WERI-Rb-1 (cell line): ENCODE results near the gene RHOV.

ENCODE experiments used
- DNase-seq: peaks from one replicate; pipeline ENCODE4 v3.0.0-alpha.2; 2020
- H3K27ac ChIP-seq: fragments of 250-450 bp; sonication (Bioruptor Pico); 2 replicates; pipeline ENCODE4 v1.5.1; 2020; ENCODE audit warnings: mild to moderate bottlenecking, moderate library complexity
- H3K27me3 ChIP-seq: fragments of 250-450 bp; sonication (Bioruptor Pico); 2 replicates; pipeline ENCODE4 v1.5.1; 2021; ENCODE audit warnings: mild to moderate bottlenecking, low read depth, moderate library complexity; ENCODE audit not compliant: insufficient read depth, severe bottlenecking
- H3K36me3 ChIP-seq: fragments of 250-450 bp; sonication (Bioruptor Pico); 2 replicates; pipeline ENCODE4 v1.5.1; 2020; ENCODE audit warnings: mild to moderate bottlenecking, moderate library complexity
- H3K4me3 ChIP-seq: 2 replicates; pipeline ENCODE4 v1.5.1; 2011; ENCODE audit warnings: low read depth, mild to moderate bottlenecking, control low read depth, low read length
- H3K9me3 ChIP-seq: fragments of 250-450 bp; sonication (Bioruptor Pico); 2 replicates; pipeline ENCODE4 v1.5.1; 2021; ENCODE audit warnings: mild to moderate bottlenecking, moderate library complexity; ENCODE audit not compliant: severe bottlenecking
- CTCF ChIP-seq: IDR thresholded peaks from 2 replicates; pipeline ENCODE4 v1.5.1; 2011; ENCODE audit warnings: low read depth, mild to moderate bottlenecking, control low read depth, inconsistent platforms, low read length

RHOV gene

GRCh38 chr15:40832903-40833302 is 41.1 kb downstream of the RHOV start:
- TF ChIP-seq CTCF: no peak
- Histone ChIP-seq H3K4me3 (no peak overlapping the region), H3K36me3 (no peaks in the 10 kb centered on the region), H3K27me3 (no peaks in the 10 kb centered on the region), H3K27ac (no peak overlapping the region), H3K9me3 (no peaks in the 10 kb centered on the region)
- no peak for DNase-seq

- Histone ChIP-seq H3K27me3 (no peaks in the 10 kb centered on the region), H3K27ac (no peak overlapping the region), H3K4me3 (no peak overlapping the region), H3K36me3 (no peaks in the 10 kb centered on the region), H3K9me3 (no peaks in the 10 kb centered on the region)
- TF ChIP-seq CTCF: no peak
- DNase-seq: no peak
Measured at GRCh38 chr15:40831861-40832260, 42.2 kb downstream of the RHOV start.

GRCh38 chr15:40830884-40831283 is 43.1 kb downstream of the RHOV start:
- Histone ChIP-seq H3K27ac (no peak overlapping the region), H3K9me3 (no peaks in the 10 kb centered on the region), H3K36me3 (no peaks in the 10 kb centered on the region), H3K4me3 (no peak overlapping the region), H3K27me3 (no peaks in the 10 kb centered on the region)
- no peak for TF ChIP-seq CTCF
- DNase-seq: no peak

GRCh38 chr15:40829115-40829514 is 44.9 kb downstream of the RHOV start:
- Histone ChIP-seq H3K4me3 (no peak overlapping the region), H3K27ac (no peak overlapping the region), H3K36me3 (no peaks in the 10 kb centered on the region), H3K27me3 (no peaks in the 10 kb centered on the region), H3K9me3 (no peaks in the 10 kb centered on the region)
- DNase-seq: no peak
- no peak for TF ChIP-seq CTCF

GRCh38 chr15:40828447-40829036 is 45.5 kb downstream of the RHOV start, which contains the start of gene PPP1R14D:
Gene PPP1R14D (minus strand): TSS chr15:40828708. CDS start chr15:40828641, 67 bp downstream.
- H3K36me3 ChIP-seq: no peaks in the 10 kb centered on the region
- H3K4me3 ChIP-seq: no peak within 1 kb of the TSS
- no peaks in the 10 kb centered on the region for H3K9me3 ChIP-seq
- H3K27ac ChIP-seq: no peak within 1 kb of the TSS
- no peak for TF ChIP-seq CTCF
- DNase-seq: no peak
- no peaks in the 10 kb centered on the region for H3K27me3 ChIP-seq
